Neural cell (in vitro differentiated cells): ENCODE results near the gene AGBL5. TPM values are rescaled to one million over a fixed set of nuclear protein-coding genes. Genes with fewer than 3 reads are reported as not detected.

ENCODE experiments used
- H2AFZ ChIP-seq: fragments of 200-600, 300-800 bp; sonication (generic), shearing (Covaris generic); 2 replicates; pipeline ENCODE4 v1.6.0; 2014; ENCODE audit warnings: low read depth, mild to moderate bottlenecking, antibody characterized with exemption, low read length, moderate library complexity
- H3F3A ChIP-seq: fragments of 200-600 bp; shearing (Covaris generic); 2 replicates; pipeline ENCODE4 v1.6.1; 2016; ENCODE audit warnings: mild to moderate bottlenecking, moderate library complexity, mixed read lengths, antibody characterized with exemption, low read length; ENCODE audit not compliant: insufficient read depth, poor library complexity, severe bottlenecking
- H3K27ac ChIP-seq: fragments of 200-600, 300-800 bp; sonication (generic), shearing (Covaris generic); 2 replicates; pipeline ENCODE4 v1.5.1; 2014; ENCODE audit warnings: mild to moderate bottlenecking, low read length, moderate library complexity
- H3K27me3 ChIP-seq: fragments of 300-800, 200-600 bp; sonication (generic), shearing (Covaris generic); 2 replicates; pipeline ENCODE4 v1.6.0; 2014; ENCODE audit warnings: mild to moderate bottlenecking, low read depth, low read length, moderate library complexity; ENCODE audit not compliant: insufficient read depth
- H3K36me3 ChIP-seq: fragments of 300-800, 200-600 bp; sonication (generic), shearing (Covaris generic); 2 replicates; pipeline ENCODE4 v1.5.1; 2014; ENCODE audit warnings: mild to moderate bottlenecking, antibody characterized with exemption, low read length, moderate library complexity; ENCODE audit not compliant: insufficient read depth
- H3K4me2 ChIP-seq: fragments of 300-800, 200-600 bp; sonication (generic), shearing (Covaris generic); 2 replicates; pipeline ENCODE4 v1.6.0; 2014; ENCODE audit warnings: mild to moderate bottlenecking, low read length
- H3K4me3 ChIP-seq: fragments of 300-800, 200-600 bp; sonication (generic), shearing (Covaris generic); 2 replicates; pipeline ENCODE4 v1.5.1; 2014; ENCODE audit warnings: mild to moderate bottlenecking, low read length, moderate library complexity
- H3K79me2 ChIP-seq: fragments of 200-600 bp; shearing (Covaris generic); replicated peaks from 2 replicates; pipeline ENCODE4 v1.6.0; 2014; ENCODE audit warnings: mild to moderate bottlenecking, low read length, moderate library complexity; ENCODE audit not compliant: insufficient read depth
- H3K9ac ChIP-seq: fragments of 300-800, 200-600 bp; sonication (generic), shearing (Covaris generic); 2 replicates; pipeline ENCODE4 v1.6.1; 2016; ENCODE audit warnings: mild to moderate bottlenecking, low read length, mixed read lengths
- H3K9me2 ChIP-seq: fragments of 200-600 bp; shearing (Covaris generic); 2 replicates; pipeline ENCODE4 v1.6.1; 2016; ENCODE audit warnings: mild to moderate bottlenecking, low read length, mixed read lengths; ENCODE audit not compliant: insufficient read depth
- H3K9me3 ChIP-seq: fragments of 200-600, 300-800 bp; sonication (generic), shearing (Covaris generic); 2 replicates; pipeline ENCODE4 v1.6.1; 2016; ENCODE audit warnings: mild to moderate bottlenecking, mixed run types, low read length, moderate library complexity, mixed read lengths
- H4K20me1 ChIP-seq: fragments of 200-600 bp; shearing (Covaris generic); 2 replicates; pipeline ENCODE4 v1.6.1; 2016; ENCODE audit warnings: mild to moderate bottlenecking, mixed run types; ENCODE audit not compliant: insufficient read depth
- EP300 ChIP-seq: fragments of 450-650 bp; conservative IDR thresholded peaks from 2 replicates; pipeline ENCODE4 v1.6.1; 2014; ENCODE audit warnings: antibody characterized with exemption, mild to moderate bottlenecking, moderate library complexity; ENCODE audit not compliant: poor library complexity, severe bottlenecking
- MXI1 ChIP-seq: fragments of 450-650 bp; conservative IDR thresholded peaks from 2 replicates; pipeline ENCODE4 v1.6.1; 2014; ENCODE audit warnings: antibody characterized with exemption, mild to moderate bottlenecking; ENCODE audit not compliant: poor library complexity, severe bottlenecking
- POLR2AphosphoS5 ChIP-seq: IDR thresholded peaks from 2 replicates; pipeline ENCODE4 v1.6.1; 2012
- SMC3 ChIP-seq: fragments of 450-650 bp; conservative IDR thresholded peaks from 2 replicates; pipeline ENCODE4 v1.6.1; 2014; ENCODE audit warnings: antibody characterized with exemption, mild to moderate bottlenecking, moderate library complexity; ENCODE audit not compliant: poor library complexity
- TAF1 ChIP-seq: IDR thresholded peaks from 2 replicates; pipeline ENCODE4 v1.6.1; 2012; ENCODE audit warnings: low read depth
- polyA plus RNA-seq: library from polyadenylated mRNA; depleted of rRNA; stranded (reverse); fragments of >200 nt; gene quantifications from 2 replicates; pipeline ENCODE4 v1.2.3, GENCODE V29; 2014
- TF ChIP-seq, protein P1 (sequence below): IDR thresholded peaks from 2 replicates; pipeline ENCODE4 v1.6.1; 2012; ENCODE audit warnings: borderline replicate concordance
- TF ChIP-seq, protein P2 (sequence below): fragments of 450-650 bp; IDR thresholded peaks from 2 replicates; pipeline ENCODE4 v1.5.1; 2014; ENCODE audit warnings: antibody characterized with exemption, mild to moderate bottlenecking, moderate library complexity; ENCODE audit not compliant: poor library complexity, severe bottlenecking

Gene AGBL5
- polyA plus RNA-seq, 1 donor from 2014 or later, result 34.3 TPM

- H3K9me2 ChIP-seq, result no peaks in the 10 kb centered on the region
- no peaks in the 10 kb centered on the region for H4K20me1 ChIP-seq
- H3K27me3 ChIP-seq, result no peaks in the 10 kb centered on the region
- no peak overlapping the region for H3K27ac ChIP-seq
- H3K9me3 ChIP-seq, result no peaks in the 10 kb centered on the region
- TF ChIP-seq POLR2AphosphoS5, result no peak
- TF ChIP-seq, protein P1, sequence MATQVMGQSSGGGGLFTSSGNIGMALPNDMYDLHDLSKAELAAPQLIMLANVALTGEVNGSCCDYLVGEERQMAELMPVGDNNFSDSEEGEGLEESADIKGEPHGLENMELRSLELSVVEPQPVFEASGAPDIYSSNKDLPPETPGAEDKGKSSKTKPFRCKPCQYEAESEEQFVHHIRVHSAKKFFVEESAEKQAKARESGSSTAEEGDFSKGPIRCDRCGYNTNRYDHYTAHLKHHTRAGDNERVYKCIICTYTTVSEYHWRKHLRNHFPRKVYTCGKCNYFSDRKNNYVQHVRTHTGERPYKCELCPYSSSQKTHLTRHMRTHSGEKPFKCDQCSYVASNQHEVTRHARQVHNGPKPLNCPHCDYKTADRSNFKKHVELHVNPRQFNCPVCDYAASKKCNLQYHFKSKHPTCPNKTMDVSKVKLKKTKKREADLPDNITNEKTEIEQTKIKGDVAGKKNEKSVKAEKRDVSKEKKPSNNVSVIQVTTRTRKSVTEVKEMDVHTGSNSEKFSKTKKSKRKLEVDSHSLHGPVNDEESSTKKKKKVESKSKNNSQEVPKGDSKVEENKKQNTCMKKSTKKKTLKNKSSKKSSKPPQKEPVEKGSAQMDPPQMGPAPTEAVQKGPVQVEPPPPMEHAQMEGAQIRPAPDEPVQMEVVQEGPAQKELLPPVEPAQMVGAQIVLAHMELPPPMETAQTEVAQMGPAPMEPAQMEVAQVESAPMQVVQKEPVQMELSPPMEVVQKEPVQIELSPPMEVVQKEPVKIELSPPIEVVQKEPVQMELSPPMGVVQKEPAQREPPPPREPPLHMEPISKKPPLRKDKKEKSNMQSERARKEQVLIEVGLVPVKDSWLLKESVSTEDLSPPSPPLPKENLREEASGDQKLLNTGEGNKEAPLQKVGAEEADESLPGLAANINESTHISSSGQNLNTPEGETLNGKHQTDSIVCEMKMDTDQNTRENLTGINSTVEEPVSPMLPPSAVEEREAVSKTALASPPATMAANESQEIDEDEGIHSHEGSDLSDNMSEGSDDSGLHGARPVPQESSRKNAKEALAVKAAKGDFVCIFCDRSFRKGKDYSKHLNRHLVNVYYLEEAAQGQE, result no peak
- TF ChIP-seq SMC3, result no peak
- TF ChIP-seq MXI1, result no peak
- TF ChIP-seq TAF1, result no peak
- no peak for TF ChIP-seq EP300
- H3K36me3 ChIP-seq, result no peaks in the 10 kb centered on the region
- H2AFZ ChIP-seq, result no peak overlapping the region
- no peaks in the 10 kb centered on the region for H3F3A ChIP-seq
- H3K9ac ChIP-seq, result no peak overlapping the region
- H3K4me3 ChIP-seq, result no peak overlapping the region
- no peak overlapping the region for H3K4me2 ChIP-seq
- no peaks in the 10 kb centered on the region for H3K79me2 ChIP-seq
Observed at GRCh38 chr2:27040282-27040681, 11.2 kb upstream of the AGBL5 start.

GRCh38 chr2:27041752-27042151 is 9.7 kb upstream of the AGBL5 start:
- TF ChIP-seq, protein P2, sequence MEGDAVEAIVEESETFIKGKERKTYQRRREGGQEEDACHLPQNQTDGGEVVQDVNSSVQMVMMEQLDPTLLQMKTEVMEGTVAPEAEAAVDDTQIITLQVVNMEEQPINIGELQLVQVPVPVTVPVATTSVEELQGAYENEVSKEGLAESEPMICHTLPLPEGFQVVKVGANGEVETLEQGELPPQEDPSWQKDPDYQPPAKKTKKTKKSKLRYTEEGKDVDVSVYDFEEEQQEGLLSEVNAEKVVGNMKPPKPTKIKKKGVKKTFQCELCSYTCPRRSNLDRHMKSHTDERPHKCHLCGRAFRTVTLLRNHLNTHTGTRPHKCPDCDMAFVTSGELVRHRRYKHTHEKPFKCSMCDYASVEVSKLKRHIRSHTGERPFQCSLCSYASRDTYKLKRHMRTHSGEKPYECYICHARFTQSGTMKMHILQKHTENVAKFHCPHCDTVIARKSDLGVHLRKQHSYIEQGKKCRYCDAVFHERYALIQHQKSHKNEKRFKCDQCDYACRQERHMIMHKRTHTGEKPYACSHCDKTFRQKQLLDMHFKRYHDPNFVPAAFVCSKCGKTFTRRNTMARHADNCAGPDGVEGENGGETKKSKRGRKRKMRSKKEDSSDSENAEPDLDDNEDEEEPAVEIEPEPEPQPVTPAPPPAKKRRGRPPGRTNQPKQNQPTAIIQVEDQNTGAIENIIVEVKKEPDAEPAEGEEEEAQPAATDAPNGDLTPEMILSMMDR, result no peak
- TF ChIP-seq, protein P1, result no peak
- no peak for TF ChIP-seq EP300
- TF ChIP-seq TAF1, result no peak
- Histone ChIP-seq H3K27ac (no peak overlapping the region), H3K9ac (no peak overlapping the region), H4K20me1 (no peaks in the 10 kb centered on the region), H3K27me3 (no peaks in the 10 kb centered on the region), H3F3A (no peaks in the 10 kb centered on the region), H3K9me3 (no peaks in the 10 kb centered on the region), H3K9me2 (no peaks in the 10 kb centered on the region), H3K36me3 (no peaks in the 10 kb centered on the region), H3K4me3 (no peak overlapping the region), H3K79me2 (no peaks in the 10 kb centered on the region), H2AFZ (no peak overlapping the region), H3K4me2 (no peak overlapping the region)
